ENCODE measurements around the gene CHM.

DNA sequence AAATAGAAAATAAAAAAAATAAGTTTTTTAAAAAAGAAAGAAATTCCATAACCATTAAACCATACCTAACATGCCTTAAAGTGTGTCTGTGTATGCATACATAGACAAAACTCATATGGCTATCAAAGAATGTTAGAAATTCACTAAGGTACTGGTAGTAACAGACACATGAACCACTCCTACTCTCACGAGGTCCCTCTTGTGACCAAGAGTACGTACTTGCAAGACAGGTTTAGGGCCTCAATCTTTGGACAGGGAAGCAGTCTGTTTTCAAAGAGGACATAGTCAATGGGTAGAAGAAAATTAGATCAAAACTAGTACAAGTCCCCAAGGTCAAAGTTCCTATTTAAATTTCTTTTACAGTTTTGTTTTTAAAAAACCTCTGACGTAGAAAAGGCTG is 117.3 kb downstream of the CHM start:
- no peak for TF ChIP-seq YY1 (IDR thresholded peaks at IDR 0.05; ENCODE audit: insufficient read depth, insufficient read length)
- no peak for TF ChIP-seq SUZ12 (IDR thresholded peaks at IDR 0.05; ENCODE audit: extremely low read depth, insufficient read depth, insufficient read length)
- no peak for TF ChIP-seq ZNF274 (IDR thresholded peaks at IDR 0.05; ENCODE audit: low read depth, low read length)
